ENCODE data around the gene SVEP1. TPM values are rescaled to one million over a fixed set of nuclear protein-coding genes. Genes with fewer than 3 reads are reported as not detected.
A peak's percentile ranks its signal among the peaks of the same experiment; 100 is the strongest.

The SVEP1 gene
- total RNA-seq, 1 experiment from 2014 or later: 1.3 TPM

DNA sequence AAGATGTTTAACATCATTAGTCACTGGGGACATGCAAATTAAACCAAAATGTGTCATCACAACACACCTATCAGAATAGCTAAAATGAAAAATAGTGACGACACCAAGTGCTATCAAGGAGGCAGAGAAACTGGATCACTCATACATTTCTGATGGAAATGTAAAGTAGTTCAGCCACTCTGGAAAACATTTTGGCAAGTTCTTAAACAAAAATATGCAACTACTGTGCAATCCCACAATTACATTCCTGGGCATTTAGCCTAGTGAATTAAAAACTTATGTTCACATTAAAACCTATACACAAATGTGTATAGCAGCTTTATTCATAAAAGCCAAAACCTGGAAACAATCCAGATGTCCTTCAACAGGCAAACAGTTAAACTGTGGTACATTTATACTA is 53.1 kb downstream of the SVEP1 start:
- DNase-seq (ENCODE audit: low read depth): no peak

GRCh38 chr9:110521206-110521605 is 58.3 kb downstream of the SVEP1 start:
- no peak for DNase-seq (ENCODE audit: low read depth)

GRCh38 chr9:110520120-110520701 is 59.3 kb downstream of the SVEP1 start:
- peak; percentile 34 for DNase-seq (ENCODE audit: low read depth)

GRCh38 chr9:110517483-110517882 is 62.1 kb downstream of the SVEP1 start:
- DNase-seq (ENCODE audit: low read depth): no peak

DNA sequence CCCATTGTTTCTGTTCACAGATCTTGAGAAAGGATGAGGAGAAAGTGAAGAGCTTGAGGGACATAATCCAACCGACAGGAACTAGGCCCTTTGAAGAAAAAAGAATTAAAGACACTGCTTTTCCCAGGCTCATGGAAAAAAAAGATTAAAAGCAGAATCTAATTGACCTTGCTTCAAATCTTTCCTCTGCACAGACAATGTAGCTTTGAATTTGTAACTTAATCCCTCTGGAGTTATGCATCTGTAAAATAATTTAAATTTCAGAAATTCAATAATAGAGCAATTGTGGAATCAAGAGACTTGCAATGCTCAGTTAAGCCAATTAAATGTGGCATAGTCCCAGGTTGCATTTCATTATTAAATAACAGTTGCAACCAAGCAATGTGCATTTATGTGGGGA is 64.6 kb downstream of the SVEP1 start:
- no peak for DNase-seq (ENCODE audit: low read depth)

- no peak for DNase-seq (ENCODE audit: low read depth)
These were observed 66.7 kb downstream of the SVEP1 start for GRCh38 chr9:110512817-110513216.

- no peak for DNase-seq (ENCODE audit: low read depth)
These were observed 69.7 kb downstream of the SVEP1 start for GRCh38 chr9:110509792-110510191.

- DNase-seq (ENCODE audit: low read depth): no peak
These were observed 76.7 kb downstream of the SVEP1 start for GRCh38 chr9:110502842-110503241.

DNA sequence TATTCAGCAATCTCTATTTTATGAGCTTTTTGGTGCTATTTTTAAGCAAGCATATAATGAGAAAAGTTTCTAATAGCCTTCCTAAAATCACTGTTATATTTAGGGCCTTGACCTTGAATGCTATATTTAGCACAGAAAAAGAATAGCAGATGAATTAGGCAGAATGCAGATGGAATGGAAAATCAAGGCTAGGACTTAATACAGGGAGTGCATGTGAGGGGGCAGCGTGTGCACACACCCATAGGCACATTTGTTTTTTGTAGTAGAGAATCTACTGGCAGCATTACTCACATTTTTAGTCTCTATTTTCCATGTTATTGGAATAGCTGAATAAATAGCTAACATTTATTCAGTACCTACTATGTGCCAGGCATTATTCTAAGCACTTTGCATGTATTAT is 79.9 kb downstream of the SVEP1 start:
- DNase-seq (ENCODE audit: low read depth): no peak

DNA sequence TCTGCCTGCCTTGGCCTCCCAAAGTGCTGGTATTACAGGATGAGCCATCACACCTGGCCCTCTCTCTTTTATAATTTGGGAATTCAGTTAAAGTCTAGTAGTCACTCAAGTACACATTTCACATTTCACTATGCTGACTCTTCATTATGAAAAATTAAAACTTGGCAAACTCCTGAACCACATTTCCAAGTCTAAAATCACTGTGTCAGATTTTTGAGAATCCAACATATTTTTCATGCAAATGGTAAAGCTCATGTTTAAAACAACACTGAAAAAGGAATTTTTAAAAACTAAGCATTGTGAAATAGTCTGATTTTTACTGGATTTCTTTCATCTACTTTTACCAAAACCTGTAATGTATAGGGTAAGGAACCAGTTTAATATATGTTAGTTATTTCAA is 92.3 kb downstream of the SVEP1 start:
- DNase-seq (ENCODE audit: low read depth): no peak

GRCh38 chr9:110486218-110486617 is 93.3 kb downstream of the SVEP1 start:
- DNase-seq (ENCODE audit: low read depth): no peak

GRCh38 chr9:110479481-110479880 is 100.1 kb downstream of the SVEP1 start:
- DNase-seq (ENCODE audit: low read depth): no peak

- DNase-seq (ENCODE audit: low read depth): no peak
These were observed 103.3 kb downstream of the SVEP1 start for GRCh38 chr9:110476251-110476650.

DNA sequence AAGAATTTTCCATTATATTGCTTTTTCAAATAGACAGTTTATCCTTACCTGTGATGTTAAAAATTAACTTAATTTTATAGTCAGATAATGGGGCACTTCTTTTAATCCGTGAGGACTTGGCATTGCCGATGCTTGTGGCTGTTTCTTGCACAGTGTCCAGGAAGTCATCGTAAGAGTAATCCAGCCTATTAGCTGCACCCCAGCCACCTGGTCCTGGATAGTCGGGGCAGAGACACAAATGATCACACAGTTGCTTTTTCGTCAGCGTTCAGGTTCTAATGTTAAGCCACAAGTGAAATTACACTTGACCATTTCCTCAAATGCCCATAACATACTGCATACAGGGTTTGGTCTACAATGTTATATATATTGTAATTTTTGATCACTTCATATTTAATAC is 107.4 kb downstream of the SVEP1 start:
- no peak for DNase-seq (ENCODE audit: low read depth)

GRCh38 chr9:110468950-110469349 is 110.6 kb downstream of the SVEP1 start:
- DNase-seq (ENCODE audit: low read depth): no peak

- DNase-seq (ENCODE audit: low read depth): no peak
These were observed 114.4 kb downstream of the SVEP1 start for GRCh38 chr9:110465190-110465589.

DNA sequence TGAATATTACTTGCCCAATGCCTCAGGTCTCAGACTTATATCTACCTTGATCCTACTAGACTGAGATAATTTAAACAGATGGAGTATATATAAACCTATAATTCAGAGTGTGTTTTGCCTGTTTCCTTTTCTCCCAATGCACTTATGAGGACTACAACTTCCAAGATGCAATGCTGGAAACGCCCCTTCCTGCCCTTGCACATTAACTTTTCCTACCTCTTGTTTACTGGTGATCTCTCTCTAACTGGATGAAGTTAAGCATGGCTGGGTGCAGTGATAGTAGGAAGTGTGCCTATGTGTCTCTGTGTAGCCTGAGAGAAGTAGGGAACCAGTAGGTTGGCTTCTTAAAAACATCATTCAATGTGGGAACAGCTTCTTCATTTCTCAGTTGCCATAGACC is 115.2 kb downstream of the SVEP1 start:
- DNase-seq (ENCODE audit: low read depth): peak; percentile 13

GRCh38 chr9:110463499-110463898 is 116.0 kb downstream of the SVEP1 start:
- no peak for DNase-seq (ENCODE audit: low read depth)

DNA sequence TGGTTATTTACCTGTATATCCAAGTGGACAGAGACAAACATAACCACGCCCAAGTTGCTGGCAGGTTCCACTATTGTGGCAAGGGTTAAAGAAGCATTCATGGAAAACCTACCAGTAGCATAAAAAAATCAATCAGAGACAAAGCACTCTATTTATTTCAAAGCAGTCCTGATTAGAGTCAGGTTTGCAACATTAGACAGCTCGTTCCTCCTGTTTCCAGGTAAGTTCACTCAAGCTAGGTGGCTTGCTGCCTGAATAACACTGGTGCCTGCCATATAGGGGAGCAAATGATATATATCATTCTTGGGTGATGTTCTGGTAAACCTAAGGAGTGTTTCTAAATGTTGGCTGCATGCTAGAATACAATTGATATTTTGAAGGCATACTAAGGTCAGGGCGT is 122.3 kb downstream of the SVEP1 start:
- DNase-seq (ENCODE audit: low read depth): no peak

- no peak for DNase-seq (ENCODE audit: low read depth)
These were observed 122.9 kb downstream of the SVEP1 start for GRCh38 chr9:110456681-110457080.

DNA sequence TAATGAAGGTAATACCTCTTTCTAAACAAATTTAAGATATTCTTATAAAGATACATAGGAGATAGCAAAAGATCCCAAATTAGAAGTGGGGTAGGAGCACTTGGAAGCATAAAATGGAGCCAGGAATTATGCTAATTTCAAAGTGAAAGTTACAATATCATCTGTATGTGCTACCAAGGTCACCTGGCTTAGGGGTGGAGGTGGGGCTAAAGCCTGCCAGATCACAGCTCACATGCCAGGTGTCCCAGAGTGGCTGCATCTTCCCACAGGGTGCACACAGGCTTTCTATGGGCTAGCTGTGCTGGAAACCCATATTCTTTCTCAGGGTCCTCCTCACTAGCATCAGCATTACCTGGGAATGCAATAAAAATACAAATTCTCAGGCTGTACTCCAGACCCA is 123.7 kb downstream of the SVEP1 start:
- no peak for DNase-seq (ENCODE audit: low read depth)

DNA sequence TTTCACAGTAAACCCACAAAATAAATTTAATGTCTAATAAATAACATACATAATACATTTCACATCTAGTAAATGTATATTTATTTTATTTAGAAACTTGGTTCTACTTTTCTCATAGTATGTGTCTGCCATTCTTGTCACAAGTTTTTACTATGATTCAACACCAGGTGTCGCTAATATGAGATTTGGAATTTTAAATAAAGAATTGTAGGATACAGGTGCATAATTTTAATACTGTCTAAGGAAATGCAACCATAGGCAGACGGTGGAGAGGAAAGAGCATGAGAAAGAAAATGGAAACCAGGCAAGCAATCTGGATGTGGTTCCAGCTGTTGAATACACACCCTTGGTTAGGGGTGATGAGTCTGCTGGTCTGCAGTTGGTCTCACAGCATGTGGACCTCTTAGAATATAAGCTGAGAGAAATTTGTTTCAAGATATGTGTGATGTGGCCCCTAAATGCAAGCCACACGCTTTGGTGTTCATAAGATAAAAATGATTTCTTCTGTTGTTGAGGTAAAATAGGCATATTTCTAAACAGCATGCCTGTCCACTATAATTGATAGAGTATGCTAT is 127.2 kb downstream of the SVEP1 start:
- DNase-seq (ENCODE audit: low read depth): peak; percentile 20

DNA sequence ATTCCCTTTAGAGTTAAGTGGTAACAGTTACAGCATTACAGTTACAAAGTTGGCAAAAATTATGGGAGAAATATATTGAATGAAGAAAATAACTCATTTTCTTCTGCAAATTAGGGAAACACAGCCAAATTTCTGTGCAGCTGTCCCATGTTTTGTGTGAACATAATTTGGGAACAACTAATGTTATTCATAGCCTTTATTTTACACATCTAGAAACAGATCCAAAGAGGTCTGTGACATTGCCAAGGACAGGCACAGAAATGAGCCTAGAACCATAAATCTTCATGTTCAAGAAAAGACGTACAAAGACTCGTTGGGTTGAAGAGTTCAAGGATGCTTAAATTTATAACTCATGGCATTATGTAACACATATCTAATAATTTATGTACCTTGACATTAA is 127.8 kb downstream of the SVEP1 start:
- no peak for DNase-seq (ENCODE audit: low read depth)

DNA sequence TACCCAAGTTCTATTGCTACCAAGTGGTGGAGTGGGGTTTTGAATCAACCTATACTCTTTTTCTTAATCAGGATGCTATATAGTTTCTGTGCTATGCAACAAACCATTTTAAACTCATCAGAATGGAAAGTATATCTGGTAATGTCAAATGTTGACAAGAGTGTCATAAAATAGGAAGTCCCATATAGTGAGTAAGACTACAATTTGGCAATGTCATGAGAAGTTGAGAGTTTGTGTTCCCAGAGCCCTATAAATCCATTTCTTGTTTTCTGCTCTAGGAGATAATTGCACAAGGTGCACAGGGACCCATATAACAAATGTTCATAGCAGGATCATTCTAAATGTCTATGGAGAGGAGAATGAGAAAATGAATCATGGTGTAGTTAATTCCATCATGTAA is 132.1 kb downstream of the SVEP1 start:
- no peak for DNase-seq (ENCODE audit: low read depth)
